SU-DHL-6 (cell line): ENCODE measurements around the gene LAMA2.
A peak's percentile ranks its signal among the peaks of the same experiment; 100 is the strongest.

Experiments used
- H2AFZ ChIP-seq: fragments of 200-600 bp; sonication (generic); 2 replicates; pipeline ENCODE4 v1.6.1; 2014; ENCODE audit warnings: low read depth, mild to moderate bottlenecking, moderate library complexity, mixed read lengths, antibody characterized with exemption, low read length; ENCODE audit not compliant: severe bottlenecking
- H3F3A ChIP-seq: fragments of 200-600 bp; shearing (Covaris generic); 2 replicates; pipeline ENCODE4 v1.6.0; 2016; ENCODE audit warnings: antibody characterized with exemption, mild to moderate bottlenecking; ENCODE audit not compliant: insufficient read depth
- H3K27ac ChIP-seq: fragments of 200-600 bp; sonication (generic); 2 replicates; pipeline ENCODE4 v1.5.1; 2016; ENCODE audit warnings: low read depth, mild to moderate bottlenecking, low read length, moderate library complexity, mixed read lengths
- H3K27me3 ChIP-seq: fragments of 200-600 bp; sonication (generic), shearing (Covaris generic); 2 replicates; pipeline ENCODE4 v1.6.0; 2014; ENCODE audit warnings: mild to moderate bottlenecking, low read length
- H3K36me3 ChIP-seq: fragments of 200-600 bp; sonication (generic); 2 replicates; pipeline ENCODE4 v1.6.1; 2014; ENCODE audit warnings: mild to moderate bottlenecking, low read length, mixed read lengths
- H3K4me2 ChIP-seq: fragments of 300-600, 200-600 bp; shearing (Covaris generic), sonication (generic); 2 replicates; pipeline ENCODE4 v1.6.0; 2014; ENCODE audit warnings: low read length, low read depth, mild to moderate bottlenecking; ENCODE audit not compliant: poor library complexity, severe bottlenecking
- H3K4me3 ChIP-seq: fragments of 200-600 bp; sonication (generic); 2 replicates; pipeline ENCODE4 v1.5.1; 2014; ENCODE audit warnings: antibody characterized with exemption, low read length, mild to moderate bottlenecking, mixed read lengths; ENCODE audit not compliant: insufficient read depth, poor library complexity, severe bottlenecking
- H3K79me2 ChIP-seq: fragments of 200-600 bp; sonication (generic); 2 replicates; pipeline ENCODE4 v1.6.1; 2014; ENCODE audit warnings: mild to moderate bottlenecking, low read length, moderate library complexity; ENCODE audit not compliant: insufficient read depth
- H3K9ac ChIP-seq: fragments of 200-600 bp; sonication (generic); 2 replicates; pipeline ENCODE4 v1.7.0; 2014; ENCODE audit warnings: mild to moderate bottlenecking, low read length
- H3K9me2 ChIP-seq: fragments of 200-600 bp; sonication (generic); replicated peaks from 2 replicates; pipeline ENCODE4 v1.6.1; 2014; ENCODE audit warnings: low read length; ENCODE audit not compliant: insufficient read depth
- H3K9me3 ChIP-seq: fragments of 200-600 bp; sonication (generic); 2 replicates; pipeline ENCODE4 v1.6.1; 2014; ENCODE audit warnings: low read length, mixed read lengths; ENCODE audit not compliant: insufficient read depth
- H4K20me1 ChIP-seq: fragments of 200-600 bp; sonication (generic); 2 replicates; pipeline ENCODE4 v1.6.1; 2014; ENCODE audit warnings: low read depth, mild to moderate bottlenecking, antibody characterized with exemption, low read length, moderate library complexity, mixed read lengths
- EZH2phosphoT487 ChIP-seq: fragments of 200-600 bp; sonication (generic), shearing (Covaris generic); conservative IDR thresholded peaks from 2 replicates; pipeline ENCODE4 v1.6.1; 2018; ENCODE audit warnings: mild to moderate bottlenecking, antibody characterized with exemption, low read length, moderate library complexity, mixed read lengths
- TF ChIP-seq, protein P1 (sequence below): fragments of 200-600 bp; sonication (generic); IDR thresholded peaks from one replicate; pipeline ENCODE4 v1.5.1; 2017; ENCODE audit warnings: antibody characterized with exemption, mild to moderate bottlenecking, low read length, moderate library complexity; ENCODE audit not compliant: insufficient read depth, poor library complexity, severe bottlenecking

LAMA2 gene

GRCh38 chr6:129500958-129501739 is 618.2 kb downstream of the LAMA2 start:
- no peak overlapping the region for H3K4me3 ChIP-seq

DNA sequence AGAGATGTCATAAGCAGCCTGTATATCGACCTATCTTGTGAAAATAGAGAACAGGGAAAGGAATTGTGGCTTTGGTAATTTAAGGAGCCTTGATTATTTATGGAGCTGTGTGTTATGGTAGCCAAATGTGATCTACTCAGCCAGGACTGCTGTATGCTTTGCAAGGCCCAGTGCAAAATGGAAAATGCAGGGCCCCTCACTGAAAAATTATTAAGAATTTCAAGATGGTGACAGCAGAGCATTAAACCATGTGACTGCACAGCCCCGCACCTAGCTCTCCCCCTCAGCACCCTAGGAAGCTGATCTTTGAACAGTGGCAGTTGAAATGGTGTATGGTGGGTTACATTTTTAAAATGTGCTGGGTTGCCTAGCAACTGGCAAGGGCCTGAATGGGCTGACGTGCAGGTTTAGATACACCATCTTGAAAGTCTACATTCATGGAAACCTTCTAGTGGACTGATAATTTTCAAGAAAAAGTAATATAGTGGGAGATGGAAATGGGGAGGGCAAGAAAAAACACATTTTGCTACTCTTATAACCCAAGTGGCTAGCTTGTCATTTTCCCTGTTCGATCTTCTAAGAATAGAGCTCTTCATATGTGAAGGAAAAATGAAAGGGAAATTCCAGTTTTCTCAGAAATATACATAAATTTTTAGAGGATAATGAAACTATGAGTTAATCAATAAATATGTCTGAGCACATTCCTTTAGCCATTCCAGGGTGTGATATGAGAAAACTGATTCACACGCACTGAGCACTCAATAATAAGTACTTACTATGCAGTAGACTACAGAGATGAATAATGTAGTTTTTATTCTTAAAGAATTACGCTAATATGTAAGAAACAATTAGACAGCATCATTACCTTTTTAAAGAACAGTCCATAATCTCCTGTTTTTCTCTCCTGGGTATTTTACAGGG is 619.1 kb downstream of the LAMA2 start:
- Histone ChIP-seq H3K27me3 (no peaks in the 10 kb centered on the region), H3K9me3 (no peaks in the 10 kb centered on the region), H3K36me3 (no peaks in the 10 kb centered on the region), H3K27ac (no peak overlapping the region), H3K79me2 (no peaks in the 10 kb centered on the region), H3F3A (no peaks in the 10 kb centered on the region), H3K4me3 (no peak overlapping the region), H2AFZ (no peak overlapping the region), H3K9me2 (no peaks in the 10 kb centered on the region), H3K4me2 (no peak overlapping the region), H4K20me1 (no peaks in the 10 kb centered on the region), H3K9ac (no peak overlapping the region)
- no peak for TF ChIP-seq EZH2phosphoT487
- TF ChIP-seq, protein P1, sequence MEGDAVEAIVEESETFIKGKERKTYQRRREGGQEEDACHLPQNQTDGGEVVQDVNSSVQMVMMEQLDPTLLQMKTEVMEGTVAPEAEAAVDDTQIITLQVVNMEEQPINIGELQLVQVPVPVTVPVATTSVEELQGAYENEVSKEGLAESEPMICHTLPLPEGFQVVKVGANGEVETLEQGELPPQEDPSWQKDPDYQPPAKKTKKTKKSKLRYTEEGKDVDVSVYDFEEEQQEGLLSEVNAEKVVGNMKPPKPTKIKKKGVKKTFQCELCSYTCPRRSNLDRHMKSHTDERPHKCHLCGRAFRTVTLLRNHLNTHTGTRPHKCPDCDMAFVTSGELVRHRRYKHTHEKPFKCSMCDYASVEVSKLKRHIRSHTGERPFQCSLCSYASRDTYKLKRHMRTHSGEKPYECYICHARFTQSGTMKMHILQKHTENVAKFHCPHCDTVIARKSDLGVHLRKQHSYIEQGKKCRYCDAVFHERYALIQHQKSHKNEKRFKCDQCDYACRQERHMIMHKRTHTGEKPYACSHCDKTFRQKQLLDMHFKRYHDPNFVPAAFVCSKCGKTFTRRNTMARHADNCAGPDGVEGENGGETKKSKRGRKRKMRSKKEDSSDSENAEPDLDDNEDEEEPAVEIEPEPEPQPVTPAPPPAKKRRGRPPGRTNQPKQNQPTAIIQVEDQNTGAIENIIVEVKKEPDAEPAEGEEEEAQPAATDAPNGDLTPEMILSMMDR = no peak

More at GRCh38 chr6:129500958-129501739, 618.2 kb downstream of the LAMA2 start:
- H3K9ac ChIP-seq = no peak overlapping the region
- H3K9me2 ChIP-seq = no peaks in the 10 kb centered on the region
- H3F3A ChIP-seq = no peaks in the 10 kb centered on the region
- no peak overlapping the region for H3K4me2 ChIP-seq
- no peaks in the 10 kb centered on the region for H4K20me1 ChIP-seq
- no peak overlapping the region for H2AFZ ChIP-seq
- H3K79me2 ChIP-seq = no peaks in the 10 kb centered on the region
- no peaks in the 10 kb centered on the region for H3K9me3 ChIP-seq
- no peaks in the 10 kb centered on the region for H3K27me3 ChIP-seq
- TF ChIP-seq, protein P1 = peak; percentile 22
- TF ChIP-seq EZH2phosphoT487 = no peak
- H3K27ac ChIP-seq = no peak overlapping the region
- H3K36me3 ChIP-seq = no peaks in the 10 kb centered on the region

GRCh38 chr6:129504456-129504855 is 621.5 kb downstream of the LAMA2 start:
- Histone ChIP-seq H4K20me1 (no peaks in the 10 kb centered on the region), H3K4me2 (no peak overlapping the region), H3K79me2 (no peaks in the 10 kb centered on the region), H3F3A (no peaks in the 10 kb centered on the region), H3K4me3 (no peak overlapping the region), H2AFZ (no peak overlapping the region), H3K27me3 (no peaks in the 10 kb centered on the region), H3K36me3 (no peaks in the 10 kb centered on the region), H3K9me3 (no peaks in the 10 kb centered on the region), H3K27ac (no peak overlapping the region), H3K9me2 (no peaks in the 10 kb centered on the region), H3K9ac (no peak overlapping the region)
- TF ChIP-seq EZH2phosphoT487 = no peak
- TF ChIP-seq, protein P1 = no peak
